ENCODE measurements around the gene ONECUT2.

ONECUT2 gene

DNA sequence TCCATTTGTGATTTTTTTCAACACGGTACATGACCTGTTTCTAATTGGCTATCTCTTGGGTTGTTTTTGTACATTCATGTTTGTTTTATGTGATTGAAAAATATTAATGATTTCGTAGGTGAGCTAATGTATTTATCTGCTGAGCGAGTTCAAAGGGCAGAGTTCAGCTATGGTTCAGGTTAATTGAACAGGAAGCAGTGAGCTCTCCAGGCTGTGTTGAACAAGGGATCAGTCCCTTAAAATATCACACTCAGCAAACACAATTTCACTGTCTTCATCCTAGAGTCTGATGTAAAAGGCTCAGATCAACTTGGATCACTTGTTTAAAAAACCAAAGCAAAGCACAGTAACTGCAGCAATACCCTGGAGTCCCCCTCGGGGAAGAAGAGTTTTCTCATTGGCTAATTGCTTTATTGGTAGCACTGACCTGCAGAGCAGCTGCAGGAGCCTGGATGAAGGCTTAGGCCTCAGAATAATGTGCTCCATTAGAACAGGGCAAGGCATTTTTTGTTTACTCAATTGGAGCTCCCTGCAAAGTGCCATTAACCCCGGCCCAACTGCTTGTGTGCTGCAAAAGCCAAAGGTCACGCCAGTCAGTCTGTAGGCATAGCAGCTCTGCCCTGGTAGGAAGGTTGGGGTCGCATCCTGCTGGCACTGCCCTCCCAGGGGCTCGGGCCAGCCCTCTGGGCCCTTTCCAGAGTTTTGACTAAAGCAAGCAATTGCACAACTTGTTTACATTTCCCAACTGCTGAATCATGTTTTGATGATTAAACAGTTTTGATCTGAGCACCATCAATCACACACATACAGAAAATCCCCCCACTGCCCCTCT, 10.5 kb downstream of the ONECUT2 start:
- DNase-seq (ENCODE audit: low read depth): no peak
- H3K4me3 ChIP-seq (replicated peaks; ENCODE audit: low read depth, low read length): no peak overlapping the region
- TF ChIP-seq, protein P1, sequence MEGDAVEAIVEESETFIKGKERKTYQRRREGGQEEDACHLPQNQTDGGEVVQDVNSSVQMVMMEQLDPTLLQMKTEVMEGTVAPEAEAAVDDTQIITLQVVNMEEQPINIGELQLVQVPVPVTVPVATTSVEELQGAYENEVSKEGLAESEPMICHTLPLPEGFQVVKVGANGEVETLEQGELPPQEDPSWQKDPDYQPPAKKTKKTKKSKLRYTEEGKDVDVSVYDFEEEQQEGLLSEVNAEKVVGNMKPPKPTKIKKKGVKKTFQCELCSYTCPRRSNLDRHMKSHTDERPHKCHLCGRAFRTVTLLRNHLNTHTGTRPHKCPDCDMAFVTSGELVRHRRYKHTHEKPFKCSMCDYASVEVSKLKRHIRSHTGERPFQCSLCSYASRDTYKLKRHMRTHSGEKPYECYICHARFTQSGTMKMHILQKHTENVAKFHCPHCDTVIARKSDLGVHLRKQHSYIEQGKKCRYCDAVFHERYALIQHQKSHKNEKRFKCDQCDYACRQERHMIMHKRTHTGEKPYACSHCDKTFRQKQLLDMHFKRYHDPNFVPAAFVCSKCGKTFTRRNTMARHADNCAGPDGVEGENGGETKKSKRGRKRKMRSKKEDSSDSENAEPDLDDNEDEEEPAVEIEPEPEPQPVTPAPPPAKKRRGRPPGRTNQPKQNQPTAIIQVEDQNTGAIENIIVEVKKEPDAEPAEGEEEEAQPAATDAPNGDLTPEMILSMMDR (IDR thresholded peaks at IDR 0.05; ENCODE audit: low read length, missing control alignments): no peak

DNA sequence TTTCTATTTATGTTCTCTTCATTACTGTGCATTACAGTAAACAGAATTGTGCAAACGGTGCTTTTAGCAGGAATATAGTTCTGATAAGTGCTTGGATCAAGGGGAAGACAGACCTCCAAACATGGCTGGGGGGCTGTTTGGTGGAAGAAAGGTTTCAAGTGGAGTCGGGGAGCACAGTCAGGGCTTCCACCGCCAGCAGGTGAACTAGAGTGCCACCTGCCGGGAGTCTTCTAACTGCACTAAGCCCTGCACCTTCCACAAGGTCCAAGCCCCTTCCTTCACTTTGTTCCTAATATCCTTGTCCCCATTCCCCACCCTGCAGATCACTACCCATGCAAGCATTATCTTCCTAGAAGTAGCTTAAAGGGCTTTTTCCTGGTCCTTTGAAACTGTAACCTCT, 11.1 kb downstream of the ONECUT2 start:
- no peak overlapping the region for H3K4me3 ChIP-seq (replicated peaks; ENCODE audit: low read depth, low read length)
- TF ChIP-seq, protein P1 (IDR thresholded peaks at IDR 0.05; ENCODE audit: low read length, missing control alignments): peak; percentile 58
- peak; percentile 24 for DNase-seq (ENCODE audit: low read depth)

DNA sequence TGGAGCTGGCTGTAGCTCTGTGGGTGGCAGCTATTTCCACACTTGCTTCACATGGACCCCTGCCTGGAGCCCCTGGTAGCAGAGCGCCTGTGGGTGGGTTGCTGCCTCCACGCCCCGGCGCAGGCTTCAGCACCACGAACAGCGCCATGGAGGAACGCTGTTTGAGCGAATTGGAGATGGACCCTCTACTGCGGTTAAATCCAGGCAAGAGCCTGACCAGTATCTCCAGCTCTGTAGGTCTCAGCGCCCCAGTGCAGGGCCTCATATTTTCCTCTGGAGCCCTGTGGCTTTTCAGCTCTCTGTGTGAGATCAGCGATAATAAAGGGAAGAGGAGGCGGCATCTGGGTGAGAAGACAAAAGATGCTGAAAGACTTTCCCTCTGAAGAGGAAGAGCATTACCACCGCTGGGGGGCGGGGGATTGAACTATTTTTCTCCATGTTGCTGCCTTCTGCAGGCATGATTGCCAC, 12.0 kb downstream of the ONECUT2 start:
- TF ChIP-seq, protein P1 (IDR thresholded peaks at IDR 0.05; ENCODE audit: low read length, missing control alignments): no peak
- no peak overlapping the region for H3K4me3 ChIP-seq (replicated peaks; ENCODE audit: low read depth, low read length)
- DNase-seq (ENCODE audit: low read depth): peak; percentile 43

DNA sequence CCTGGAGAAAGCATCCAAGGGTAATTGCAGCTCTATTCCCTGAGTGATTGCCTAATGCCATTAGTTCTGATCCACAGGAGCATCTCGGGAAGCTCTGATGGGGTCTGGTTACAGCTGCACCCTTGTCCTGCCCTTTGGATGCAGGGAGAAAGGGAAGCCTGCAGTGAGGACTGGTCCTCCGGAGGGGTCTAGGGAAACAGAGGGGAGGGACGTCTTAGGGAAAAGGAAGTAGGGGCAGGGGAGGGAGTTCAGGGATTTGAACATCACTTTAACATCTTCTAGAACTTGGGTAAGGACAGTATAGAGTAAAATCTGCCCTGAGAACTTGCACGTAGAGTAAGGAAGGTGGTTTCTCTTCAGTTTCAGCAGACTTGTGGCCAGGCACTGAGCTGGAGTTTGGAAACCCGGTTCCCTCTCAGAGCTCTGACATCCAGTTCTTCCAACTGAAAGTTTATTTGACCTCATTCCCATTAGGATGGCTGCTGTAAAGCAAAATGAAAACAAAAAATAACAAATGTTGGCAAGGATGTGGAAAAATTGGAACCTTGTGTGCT, 20.5 kb downstream of the ONECUT2 start:
- DNase-seq (ENCODE audit: low read depth): no peak
- TF ChIP-seq, protein P1 (IDR thresholded peaks at IDR 0.05; ENCODE audit: low read length, missing control alignments): no peak
- H3K4me3 ChIP-seq (replicated peaks; ENCODE audit: low read depth, low read length): no peak overlapping the region

DNA sequence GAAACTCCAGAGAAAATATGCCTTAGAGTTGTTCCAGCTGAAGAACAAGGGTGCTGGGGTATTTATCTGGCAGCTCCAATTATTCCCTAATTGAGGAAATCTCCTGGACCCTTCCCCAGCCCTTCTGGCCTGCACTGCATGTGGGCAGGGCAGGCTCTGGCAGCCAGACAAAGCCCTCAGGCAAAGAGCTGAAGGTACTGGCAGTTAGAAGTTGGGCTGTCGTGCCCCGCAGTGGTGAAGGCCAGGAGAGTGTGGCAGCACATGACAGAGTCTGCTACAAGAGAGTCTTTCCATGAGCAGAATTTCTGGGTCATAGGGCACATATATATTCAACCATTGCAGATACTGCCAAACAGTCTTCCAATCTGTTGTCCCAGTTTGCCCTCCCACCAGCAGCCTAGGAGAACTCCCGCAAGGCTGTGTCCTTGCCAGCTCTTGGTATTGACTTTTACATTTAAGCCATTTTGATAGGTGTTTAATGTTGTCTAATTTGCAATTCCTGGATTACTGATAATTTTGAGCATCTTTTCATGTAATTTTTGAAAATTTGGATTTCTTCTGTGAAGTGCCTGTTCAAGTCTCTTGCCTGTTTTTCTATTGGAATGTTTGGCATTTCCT, 26.6 kb downstream of the ONECUT2 start:
- TF ChIP-seq, protein P1 (IDR thresholded peaks at IDR 0.05; ENCODE audit: low read length, missing control alignments): no peak
- H3K4me3 ChIP-seq (replicated peaks; ENCODE audit: low read depth, low read length): no peak overlapping the region
- DNase-seq (ENCODE audit: low read depth): no peak

DNA sequence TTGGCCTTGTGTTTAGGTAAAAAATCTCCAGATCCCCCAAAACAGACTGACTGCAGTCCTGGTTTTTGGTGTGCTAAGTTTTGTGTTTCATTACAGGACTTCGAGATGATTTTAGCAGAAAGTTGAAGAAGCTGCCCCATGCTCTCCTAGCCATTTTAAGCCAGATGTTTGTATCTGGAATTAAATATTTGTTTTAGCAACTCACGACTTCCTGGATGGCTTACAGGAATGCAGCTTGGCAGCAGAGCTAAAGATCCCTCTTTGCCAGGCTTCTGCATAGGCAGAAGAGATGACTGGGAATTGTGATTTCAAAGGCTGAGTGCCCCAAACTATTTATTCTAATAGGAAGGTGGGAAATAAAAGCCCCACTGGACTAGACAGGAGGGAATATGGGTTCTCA, 31.1 kb downstream of the ONECUT2 start:
- no peak overlapping the region for H3K4me3 ChIP-seq (replicated peaks; ENCODE audit: low read depth, low read length)
- TF ChIP-seq, protein P1 (IDR thresholded peaks at IDR 0.05; ENCODE audit: low read length, missing control alignments): no peak
- peak; percentile 1 for DNase-seq (ENCODE audit: low read depth)

Data from fibroblast of pulmonary artery (primary cell).